ENCODE measurements around the gene PTPN9.
A peak's percentile ranks its signal among the peaks of the same experiment; 100 is the strongest.

Gene PTPN9

GRCh38 chr15:75468913-75469598 lies 110.1 kb downstream of the PTPN9 start:
- no peak for FAIRE-seq
- DNase-seq (ENCODE audit: insufficient read length, low spot score): no peak
- TF ChIP-seq, protein P1, sequence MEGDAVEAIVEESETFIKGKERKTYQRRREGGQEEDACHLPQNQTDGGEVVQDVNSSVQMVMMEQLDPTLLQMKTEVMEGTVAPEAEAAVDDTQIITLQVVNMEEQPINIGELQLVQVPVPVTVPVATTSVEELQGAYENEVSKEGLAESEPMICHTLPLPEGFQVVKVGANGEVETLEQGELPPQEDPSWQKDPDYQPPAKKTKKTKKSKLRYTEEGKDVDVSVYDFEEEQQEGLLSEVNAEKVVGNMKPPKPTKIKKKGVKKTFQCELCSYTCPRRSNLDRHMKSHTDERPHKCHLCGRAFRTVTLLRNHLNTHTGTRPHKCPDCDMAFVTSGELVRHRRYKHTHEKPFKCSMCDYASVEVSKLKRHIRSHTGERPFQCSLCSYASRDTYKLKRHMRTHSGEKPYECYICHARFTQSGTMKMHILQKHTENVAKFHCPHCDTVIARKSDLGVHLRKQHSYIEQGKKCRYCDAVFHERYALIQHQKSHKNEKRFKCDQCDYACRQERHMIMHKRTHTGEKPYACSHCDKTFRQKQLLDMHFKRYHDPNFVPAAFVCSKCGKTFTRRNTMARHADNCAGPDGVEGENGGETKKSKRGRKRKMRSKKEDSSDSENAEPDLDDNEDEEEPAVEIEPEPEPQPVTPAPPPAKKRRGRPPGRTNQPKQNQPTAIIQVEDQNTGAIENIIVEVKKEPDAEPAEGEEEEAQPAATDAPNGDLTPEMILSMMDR (IDR thresholded peaks at IDR 0.05; ENCODE audit: insufficient read depth, missing control alignments): no peak

DNA sequence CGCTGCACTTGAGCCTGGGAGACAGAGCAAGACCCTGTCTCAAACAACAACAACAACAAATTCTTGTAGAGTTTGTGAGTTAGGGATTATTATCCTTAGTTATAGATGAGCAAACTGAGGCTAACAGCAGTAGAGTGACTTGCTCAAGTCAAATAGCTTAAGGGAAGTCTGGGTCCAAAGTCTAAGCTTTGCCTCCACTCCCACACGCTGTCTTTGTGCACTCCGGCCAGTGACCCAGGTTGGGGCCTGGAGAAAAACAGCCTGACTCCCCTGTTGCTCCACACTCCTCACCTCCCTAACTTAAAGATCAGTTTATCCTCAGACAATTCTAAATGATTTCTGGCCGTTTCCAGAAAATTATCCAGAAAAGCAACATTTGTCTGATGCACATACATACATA lies 118.5 kb downstream of the PTPN9 start:
- DNase-seq (ENCODE audit: insufficient read length, low spot score) (no peak), FAIRE-seq (no peak)
- TF ChIP-seq, protein P1 (IDR thresholded peaks at IDR 0.05; ENCODE audit: insufficient read depth, missing control alignments): no peak

DNA sequence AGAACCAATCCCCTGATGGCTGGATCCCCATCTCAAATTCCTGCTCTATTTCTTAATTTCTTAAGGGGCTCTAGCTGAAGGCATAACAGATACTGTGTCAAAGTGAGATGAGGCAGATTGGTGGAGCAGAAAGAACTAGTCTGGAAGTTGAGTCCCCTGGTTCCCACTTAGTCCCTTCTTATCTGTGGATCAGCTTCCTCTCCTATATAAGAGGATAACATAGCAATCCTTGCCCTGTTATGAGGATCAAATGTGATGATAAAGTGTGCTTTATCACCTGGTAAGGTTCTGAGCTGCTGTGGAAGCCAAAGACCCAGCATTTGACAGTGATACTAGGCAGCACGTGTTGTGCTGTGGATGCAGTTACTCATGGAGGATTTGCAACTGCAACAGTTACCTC lies 119.5 kb downstream of the PTPN9 start:
- no peak for FAIRE-seq
- TF ChIP-seq, protein P1 (IDR thresholded peaks at IDR 0.05; ENCODE audit: insufficient read depth, missing control alignments): no peak

DNA sequence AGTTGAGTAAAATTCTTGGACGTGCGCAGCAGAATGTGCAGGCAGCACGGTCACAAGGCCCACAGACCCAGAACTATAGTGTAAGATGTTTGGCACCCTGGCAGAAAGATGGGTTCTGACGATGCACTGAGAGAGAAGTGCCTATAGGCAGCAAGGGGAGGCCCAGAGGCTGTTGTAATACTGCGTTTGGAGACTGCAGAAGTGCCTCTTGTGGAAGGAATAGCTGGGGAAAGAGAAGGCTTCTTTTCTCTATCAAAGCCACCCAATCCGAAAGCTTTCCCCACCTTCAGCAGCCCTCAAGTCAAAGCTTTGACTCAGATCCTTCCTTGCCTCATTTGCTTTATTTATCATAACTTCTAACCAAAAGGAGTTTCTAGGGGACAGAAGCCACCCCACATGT lies 122.4 kb downstream of the PTPN9 start:
- FAIRE-seq: no peak
- TF ChIP-seq, protein P1 (IDR thresholded peaks at IDR 0.05; ENCODE audit: insufficient read depth, missing control alignments): no peak
- DNase-seq (ENCODE audit: insufficient read length, low spot score): no peak

More for the DNA sequence above, 119.5 kb downstream of the PTPN9 start:
- peak; percentile 67 for DNase-seq (ENCODE audit: insufficient read length, low spot score)

DNA sequence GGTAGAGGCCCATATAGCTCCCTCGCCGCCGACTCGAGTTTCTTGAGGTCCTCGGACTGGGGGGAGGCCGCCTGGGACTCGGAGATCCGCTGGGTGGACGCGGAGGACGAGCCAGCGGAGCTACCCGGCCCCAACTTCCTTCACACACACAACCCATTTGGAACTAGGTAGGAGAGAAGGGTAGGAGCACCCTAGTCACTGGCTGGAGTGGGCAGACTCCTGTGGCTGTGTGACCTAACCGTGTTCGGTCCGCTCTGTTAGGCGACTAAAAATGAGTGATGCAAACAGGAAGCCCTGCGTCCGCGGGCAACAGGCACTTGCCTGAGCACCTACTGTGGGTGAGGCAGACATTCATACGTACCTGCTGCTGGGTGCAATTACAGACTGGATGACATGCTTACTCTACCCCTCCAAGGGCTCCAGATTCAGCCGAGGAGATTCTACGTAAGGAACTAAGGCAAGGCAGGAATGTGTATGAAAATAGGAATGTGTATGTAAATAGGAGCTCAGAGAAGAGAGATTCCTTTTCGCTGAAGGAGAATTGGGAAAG lies 123.1 kb downstream of the PTPN9 start:
- FAIRE-seq (no peak), DNase-seq (ENCODE audit: insufficient read length, low spot score) (no peak)
- TF ChIP-seq, protein P1 (IDR thresholded peaks at IDR 0.05; ENCODE audit: insufficient read depth, missing control alignments): no peak

- FAIRE-seq (no peak), DNase-seq (ENCODE audit: insufficient read length, low spot score) (peak; percentile 76)
- TF ChIP-seq, protein P1 (IDR thresholded peaks at IDR 0.05; ENCODE audit: insufficient read depth, missing control alignments): no peak
Observed at GRCh38 chr15:75455424-75455981, 123.6 kb downstream of the PTPN9 start.

Data from D721Med (cell line).